ENCODE data around the gene TAOK2. TPM values are rescaled to one million over a fixed set of nuclear protein-coding genes. Genes with fewer than 3 reads are reported as not detected.
A peak's percentile ranks its signal among the peaks of the same experiment; 100 is the strongest.

TAOK2 gene
- polyA plus RNA-seq, 2 of the 4 experiments (the other 2 are of a cell fraction), result 13.7 to 30.8 TPM

GRCh38 chr16:29943846-29944799, 29.5 kb upstream of the TAOK2 start (continued):
- TF ChIP-seq ATOH8 (CRISPR knock-in tag; IDR thresholded peaks at IDR 0.05; ENCODE audit: low read depth) (no peak), MAFK (IDR thresholded peaks at IDR 0.05; ENCODE audit: partially characterized antibody) (peak; percentile 61), POLR2A (IDR thresholded peaks at IDR 0.05; ENCODE audit: low read length) (peak; percentile 31), REST (IDR thresholded peaks at IDR 0.05) (no peak), SMC3 (IDR thresholded peaks at IDR 0.05) (peak; percentile 40; the same call in 2 of the 3 replicates), JUN (IDR thresholded peaks at IDR 0.05) (peak; percentile 86 to 87), NPAS2 (CRISPR knock-in tag; IDR thresholded peaks at IDR 0.05; ENCODE audit: borderline replicate concordance) (no peak), RARB (CRISPR knock-in tag; IDR thresholded peaks at IDR 0.05) (no peak), ESRRA (IDR thresholded peaks at IDR 0.05; ENCODE audit: borderline replicate concordance, low read length) (no peak)

- TF ChIP-seq HMGXB4 (CRISPR knock-in tag; IDR thresholded peaks at IDR 0.05; ENCODE audit: borderline replicate concordance) (no peak), ATOH8 (CRISPR knock-in tag; IDR thresholded peaks at IDR 0.05; ENCODE audit: low read depth) (no peak), TP53 (CRISPR knock-in tag; IDR thresholded peaks at IDR 0.05) (no peak), EP300 (IDR thresholded peaks at IDR 0.05) (no peak), RAD21 (conservative IDR thresholded peaks at IDR 0.05 in 1 of 2, IDR thresholded peaks at IDR 0.05 in 1 of 2) (no peak)
- Histone ChIP-seq H3K4me1 (peaks cover 21% of the 10 kb centered on the region), H3K27ac (no peak overlapping the region), H3K4me3 (no peak overlapping the region), H3K9me3 (peaks cover 11% of the 10 kb centered on the region; the same call in 2 of the 3 replicates), H3K4me2 (no peak overlapping the region)
- ATAC-seq (no peak), DNase-seq (ENCODE audit: low read depth in 1 of 2, low spot score in 1 of 2) (no peak), FAIRE-seq (no peak)
- ChIA-PET CTCF (interaction anchor here (0.7 to 1.2 kb wide), 3 partner anchors 13 to 66 kb away, joined by 4 to 5 read pairs (median 4); no protein-coding TSS in a partner anchor), POLR2A (no interaction called here)
- 64% methylated on average over 2 of the region's 2 CpGs for WGBS (ENCODE audit: missing lambda C conversion rate)
These were observed 25.8 kb upstream of the TAOK2 start for GRCh38 chr16:29947897-29948296.

Measured in A549 (cell line).